SK-N-SH (cell line): ENCODE results near the gene SKI. TPM values are rescaled to one million over a fixed set of nuclear protein-coding genes. Genes with fewer than 3 reads are reported as not detected.

Experiments
- CTCF ChIA-PET: fragments of 300-600, 350-600 bp; formaldehyde crosslinking; extraction: SDS; loops from one replicate; lab custom pipeline; 2021; lab: Yijun Ruan, JAX
- POLR2A ChIA-PET: fragments of 350-600 bp; sonication (Branson Sonifier 250); formaldehyde crosslinking; extraction: SDS; loops from one replicate; lab custom pipeline; 2020; ENCODE audit warnings: antibody characterized with exemption, inconsistent platforms; lab: Yijun Ruan, JAX
- DNase-seq: peaks from one replicate; pipeline ENCODE4 v3.0.0; 2012
- H2AFZ ChIP-seq: fragments of 200-600 bp; sonication (generic); 2 replicates; pipeline ENCODE4 v1.8.1; 2016; ENCODE audit warnings: antibody characterized with exemption, mild to moderate bottlenecking, low read depth
- H3F3A ChIP-seq: fragments of 200-600 bp; sonication (generic); replicated peaks from 2 replicates; pipeline ENCODE3; 2016; ENCODE audit warnings: antibody characterized with exemption, mild to moderate bottlenecking; ENCODE audit not compliant: insufficient read depth
- H3K27ac ChIP-seq, 2 experiments: fragments of 200-500 bp in 1 of 2; fragments of 200-600 bp in 1 of 2; sonication (Bioruptor generic) in 1 of 2; sonication (generic), shearing (Covaris generic) in 1 of 2; 2 replicates each; pipeline versions ENCODE4 v1.5.1 to v1.6.1; 2014 to 2016; ENCODE audit warnings: low read depth in 2 of 2, inconsistent platforms in 1 of 2, low read length in 1 of 2, mild to moderate bottlenecking in 1 of 2, mixed read lengths in 1 of 2
- H3K27me3 ChIP-seq: fragments of 200-600 bp; sonication (generic), shearing (Covaris generic); 2 replicates; pipeline ENCODE4 v1.6.1; 2016; ENCODE audit warnings: mixed run types; ENCODE audit not compliant: insufficient read depth
- H3K36me3 ChIP-seq, 2 experiments: fragments of 200-500 bp in 1 of 2; fragments of 200-600 bp in 1 of 2; sonication (Bioruptor generic) in 1 of 2; sonication (generic) in 1 of 2; replicated peaks in 1 of 2; 2 replicates each; pipeline versions ENCODE3 to v1.5.1; 2014 to 2016; ENCODE audit warnings: low read length in 1 of 2, mild to moderate bottlenecking in 1 of 2; ENCODE audit not compliant: insufficient read depth in 2 of 2, control insufficient read depth in 1 of 2
- H3K4me1 ChIP-seq, 2 experiments: fragments of 200-500 bp in 1 of 2; fragments of 200-600 bp in 1 of 2; sonication (Bioruptor generic) in 1 of 2; sonication (generic), shearing (Covaris generic) in 1 of 2; 2 replicates each; pipeline versions ENCODE4 v1.5.1 to v1.6.1; 2014 to 2016; ENCODE audit warnings: low read depth in 1 of 2, low read length in 1 of 2, mixed run types in 1 of 2; ENCODE audit not compliant: insufficient read depth in 2 of 2, control insufficient read depth in 1 of 2
- H3K4me2 ChIP-seq: fragments of 200-600 bp; sonication (generic), shearing (Covaris generic); 2 replicates; pipeline ENCODE4 v1.6.1; 2017; ENCODE audit warnings: mixed run types
- H3K4me3 ChIP-seq, 2 experiments: fragments of 200-500 bp in 1 of 2; fragments of 200-600 bp in 1 of 2; sonication (Bioruptor generic) in 1 of 2; sonication (generic), shearing (Covaris generic) in 1 of 2; 2 replicates each; pipeline versions ENCODE4 v1.5.1 to v1.8.1; 2014 to 2016; ENCODE audit warnings: low read depth in 2 of 2, inconsistent platforms in 1 of 2, low read length in 1 of 2, mild to moderate bottlenecking in 1 of 2, mixed read lengths in 1 of 2, moderate library complexity in 1 of 2
- H3K79me2 ChIP-seq: fragments of 200-600 bp; sonication (generic); 2 replicates; pipeline ENCODE4 v1.8.1; 2017; ENCODE audit warnings: mild to moderate bottlenecking; ENCODE audit not compliant: insufficient read depth
- H3K9ac ChIP-seq: fragments of 200-600 bp; sonication (generic); 2 replicates; pipeline ENCODE4 v1.6.1; 2017; ENCODE audit warnings: mixed run types
- H3K9me2 ChIP-seq: fragments of 200-600 bp; sonication (generic); 2 replicates; pipeline ENCODE4 v1.6.1; 2017; ENCODE audit warnings: mixed run types
- H3K9me3 ChIP-seq: fragments of 200-600 bp; sonication (generic); 2 replicates; pipeline ENCODE4 v1.6.1; 2017; ENCODE audit warnings: mixed run types, mild to moderate bottlenecking, moderate library complexity
- H4K20me1 ChIP-seq: fragments of 200-600 bp; sonication (generic); 2 replicates; pipeline ENCODE4 v1.6.1; 2017; ENCODE audit warnings: mild to moderate bottlenecking, mixed run types; ENCODE audit not compliant: insufficient read depth
- FOXM1 ChIP-seq: IDR thresholded peaks from 2 replicates; pipeline ENCODE4 v1.4.0; 2012; ENCODE audit warnings: low read depth, mild to moderate bottlenecking
- IRF3 ChIP-seq: fragments of 150-350 bp; IDR thresholded peaks from 2 replicates; pipeline ENCODE4 v1.6.1; 2016; ENCODE audit warnings: mild to moderate bottlenecking, low read depth, low read length
- MEF2A ChIP-seq: IDR thresholded peaks from 2 replicates; pipeline ENCODE4 v1.4.0; 2012; ENCODE audit warnings: low read depth, borderline replicate concordance
- RAD21 ChIP-seq: IDR thresholded peaks from 2 replicates; pipeline ENCODE4 v1.6.1; 2012; ENCODE audit warnings: mild to moderate bottlenecking, low read length
- RXRA ChIP-seq: IDR thresholded peaks from 2 replicates; pipeline ENCODE4 v1.4.0; 2012; ENCODE audit warnings: low read depth, mild to moderate bottlenecking, borderline replicate concordance
- USF1 ChIP-seq: IDR thresholded peaks from 2 replicates; pipeline ENCODE4 v1.4.0; 2012; ENCODE audit warnings: low read depth, borderline replicate concordance
- USF2 ChIP-seq: fragments of 150-350 bp; IDR thresholded peaks from 2 replicates; pipeline ENCODE4 v1.6.1; 2017; ENCODE audit warnings: antibody characterized with exemption, low read length, low read depth, borderline replicate concordance
- WGBS: methylation state at CpG from one replicate; pipeline ENCODE4 v1.1.6; 2017; ENCODE audit warnings: low lambda C conversion rate; 5-methylcytosine and 5-hydroxymethylcytosine counted together
- polyA plus RNA-seq, 3 experiments: library from polyadenylated mRNA; depleted of rRNA; stranded (reverse); fragments of >200 nt; gene quantifications; 2 replicates each; pipeline ENCODE4 v1.2.3, GENCODE V29; 2012
- TF ChIP-seq, protein P1 (sequence below): fragments of 200-600 bp; sonication (generic); IDR thresholded peaks from 2 replicates; pipeline ENCODE4 v1.6.1; 2017; ENCODE audit warnings: antibody characterized with exemption, mild to moderate bottlenecking, moderate library complexity

SKI gene
- polyA plus RNA-seq, 1 of the 3 experiments (the other 2 are of a cell fraction) = 7.2 TPM

DNA sequence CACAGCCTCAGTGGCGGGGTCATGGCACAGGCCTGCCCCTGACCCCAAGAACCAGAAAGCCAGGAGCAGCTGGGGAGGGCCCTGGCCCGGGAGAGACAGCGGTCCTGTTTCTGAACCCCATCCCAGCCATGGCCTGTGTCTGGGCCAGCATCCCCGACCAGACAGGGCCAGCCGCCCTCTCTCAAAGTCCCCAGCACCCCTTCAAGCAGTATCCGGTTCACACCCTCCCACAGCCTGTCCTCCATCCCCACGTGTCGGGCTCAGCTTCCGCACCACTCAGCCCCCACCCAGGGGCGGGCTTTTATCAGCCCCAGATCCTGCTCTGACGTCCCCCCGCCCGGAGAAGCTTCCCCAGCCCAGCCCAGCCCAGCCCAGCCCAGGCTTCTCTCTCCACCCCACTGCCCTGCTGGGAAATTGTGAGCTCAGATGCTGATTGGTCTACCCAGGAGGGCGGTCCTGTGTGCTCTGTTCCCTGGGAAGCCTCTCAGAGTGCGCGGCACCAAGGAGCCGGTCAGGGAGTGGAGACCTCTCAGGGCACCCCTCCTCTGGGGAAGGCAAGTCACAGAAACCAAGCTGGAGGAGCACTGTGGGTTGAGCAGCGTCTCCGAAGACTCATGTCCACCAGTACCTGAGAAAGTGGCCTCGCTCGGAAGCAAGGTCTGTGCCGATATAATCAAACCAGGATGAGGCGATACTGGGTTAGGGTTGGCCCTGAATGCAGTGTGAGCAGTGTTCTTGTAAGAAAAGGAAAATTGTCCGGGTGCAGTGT lies 28.9 kb upstream of the SKI start (continued):
- TF ChIP-seq FOXM1 (no peak), RAD21 (no peak), USF2 (no peak)
- TF ChIP-seq, protein P1, sequence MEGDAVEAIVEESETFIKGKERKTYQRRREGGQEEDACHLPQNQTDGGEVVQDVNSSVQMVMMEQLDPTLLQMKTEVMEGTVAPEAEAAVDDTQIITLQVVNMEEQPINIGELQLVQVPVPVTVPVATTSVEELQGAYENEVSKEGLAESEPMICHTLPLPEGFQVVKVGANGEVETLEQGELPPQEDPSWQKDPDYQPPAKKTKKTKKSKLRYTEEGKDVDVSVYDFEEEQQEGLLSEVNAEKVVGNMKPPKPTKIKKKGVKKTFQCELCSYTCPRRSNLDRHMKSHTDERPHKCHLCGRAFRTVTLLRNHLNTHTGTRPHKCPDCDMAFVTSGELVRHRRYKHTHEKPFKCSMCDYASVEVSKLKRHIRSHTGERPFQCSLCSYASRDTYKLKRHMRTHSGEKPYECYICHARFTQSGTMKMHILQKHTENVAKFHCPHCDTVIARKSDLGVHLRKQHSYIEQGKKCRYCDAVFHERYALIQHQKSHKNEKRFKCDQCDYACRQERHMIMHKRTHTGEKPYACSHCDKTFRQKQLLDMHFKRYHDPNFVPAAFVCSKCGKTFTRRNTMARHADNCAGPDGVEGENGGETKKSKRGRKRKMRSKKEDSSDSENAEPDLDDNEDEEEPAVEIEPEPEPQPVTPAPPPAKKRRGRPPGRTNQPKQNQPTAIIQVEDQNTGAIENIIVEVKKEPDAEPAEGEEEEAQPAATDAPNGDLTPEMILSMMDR = no peak

DNA sequence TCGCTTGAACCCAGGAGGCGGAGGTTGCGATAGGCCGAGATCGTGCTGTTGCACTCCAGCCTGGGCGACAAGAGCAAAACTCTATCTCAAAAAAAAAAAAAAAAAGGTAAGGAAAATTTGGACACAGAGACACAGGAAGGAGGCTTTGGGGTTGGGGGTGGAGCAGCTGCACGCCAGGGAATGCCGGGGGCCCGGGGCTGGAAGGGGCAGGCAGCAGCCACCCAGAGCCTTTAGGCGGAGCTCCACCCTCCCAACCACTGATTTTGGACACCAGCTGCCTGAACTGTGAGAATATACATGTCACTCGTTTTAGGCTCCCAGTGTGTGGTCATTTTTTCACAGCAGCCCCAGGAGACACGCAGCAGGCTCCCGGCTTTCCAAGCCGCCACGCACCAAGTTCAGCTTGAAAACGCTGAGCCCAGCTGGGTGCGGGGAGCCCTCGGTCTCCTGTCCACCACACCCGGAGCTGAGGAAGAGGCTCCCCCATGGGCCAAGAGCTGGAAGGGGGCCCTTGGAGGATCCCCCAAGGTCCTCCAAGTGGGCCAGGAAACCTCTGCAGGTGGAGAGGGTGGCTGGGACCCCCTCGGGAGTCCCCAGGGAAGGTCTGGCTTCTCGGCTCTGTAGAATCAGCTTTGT lies 27.7 kb upstream of the SKI start:
- no peak for TF ChIP-seq MEF2A
- TF ChIP-seq USF1 = no peak
- TF ChIP-seq RXRA = no peak
- no peak for TF ChIP-seq IRF3
- Histone ChIP-seq H4K20me1 (no peaks in the 10 kb centered on the region), H3K9me3 (no peaks in the 10 kb centered on the region), H3K79me2 (no peaks in the 10 kb centered on the region), H3K36me3 (no peaks in the 10 kb centered on the region), H3K9ac (no peak overlapping the region), H3K9me2 (no peaks in the 10 kb centered on the region), H3K4me3 (no peak overlapping the region), H3F3A (no peaks in the 10 kb centered on the region), H2AFZ (no peak overlapping the region), H3K4me2 (no peak overlapping the region), H3K4me1 (peaks cover under 1 to 25% of the 10 kb centered on the region in 2 experiments; a peak in 1 of 4 replicates), H3K27me3 (no peaks in the 10 kb centered on the region), H3K27ac (no peak overlapping the region)
- DNase-seq = no peak
- POLR2A ChIA-PET = no interaction called here
- CTCF ChIA-PET = interaction anchor here (0.9 to 11.4 kb wide), 4 partner anchors 40 to 187 kb away, joined by 3 to 292 read pairs (median 4); no protein-coding TSS in a partner anchor
- 88% methylated on average over 14 of the region's 21 CpGs for WGBS
